Keratinocyte (primary cell): Measurements from ENCODE around the gene EXOSC9. TPM values are rescaled to one million over a fixed set of nuclear protein-coding genes. Genes with fewer than 3 reads are reported as not detected.

ENCODE experiments used
- DNase-seq: peaks from one replicate; pipeline ENCODE4 v3.0.0-alpha.2; 2011; ENCODE audit warnings: low read depth, missing footprints, low spot score
- FAIRE-seq: peaks from 2 replicates; lab custom pipeline; 2011; peaks lifted over from hg19 to GRCh38; lab: Jason Lieb, UNC
- H2AFZ ChIP-seq: 2 replicates; pipeline ENCODE4 v1.6.0; 2012; ENCODE audit warnings: low read length, control low read depth, inconsistent platforms; ENCODE audit not compliant: control insufficient read depth
- H3K27ac ChIP-seq: 2 replicates; pipeline ENCODE4 v1.5.1; 2011; ENCODE audit warnings: low read length; ENCODE audit not compliant: control insufficient read depth, insufficient read depth
- H3K27me3 ChIP-seq: 3 replicates; pipeline ENCODE4 v1.6.0; 2011; ENCODE audit warnings: low read length; ENCODE audit not compliant: control insufficient read depth, insufficient read depth; ENCODE audit errors: extremely low read depth
- H3K36me3 ChIP-seq, 2 experiments: 2 replicates in 1 of 2; 3 replicates in 1 of 2; pipeline ENCODE4 v1.5.1; 2011; ENCODE audit warnings: low read length in 2 of 2, mild to moderate bottlenecking in 1 of 2; ENCODE audit not compliant: control insufficient read depth in 2 of 2, insufficient read depth in 2 of 2; ENCODE audit errors: extremely low read depth in 1 of 2
- H3K4me1 ChIP-seq: 3 replicates; pipeline ENCODE4 v1.5.1; 2011; ENCODE audit warnings: low read length; ENCODE audit not compliant: control insufficient read depth, insufficient read depth; ENCODE audit errors: extremely low read depth
- H3K4me2 ChIP-seq: 3 replicates; pipeline ENCODE4 v1.6.0; 2011; ENCODE audit warnings: low read depth, low read length; ENCODE audit not compliant: control insufficient read depth, insufficient read depth; ENCODE audit errors: extremely low read depth
- H3K4me3 ChIP-seq, 3 experiments: fragments of 200-600 bp in 1 of 3; sonication (generic) in 1 of 3; 2 replicates in 2 of 3; 3 replicates in 1 of 3; pipeline ENCODE4 v1.5.1; 2011 to 2016; ENCODE audit warnings: low read length in 3 of 3, mild to moderate bottlenecking in 3 of 3, control low read depth in 2 of 3, inconsistent platforms in 1 of 3, low read depth in 1 of 3, mixed read lengths in 1 of 3, mixed run types in 1 of 3, moderate library complexity in 1 of 3; ENCODE audit not compliant: control insufficient read depth in 2 of 3, insufficient read depth in 2 of 3; ENCODE audit errors: extremely low read depth in 1 of 3
- H3K79me2 ChIP-seq: 2 replicates; pipeline ENCODE4 v1.6.0; 2012; ENCODE audit warnings: low read length; ENCODE audit not compliant: control insufficient read depth, insufficient read depth
- H3K9ac ChIP-seq: 3 replicates; pipeline ENCODE4 v1.6.0; 2011; ENCODE audit warnings: low read length; ENCODE audit not compliant: control insufficient read depth, insufficient read depth; ENCODE audit errors: extremely low read depth
- H3K9me1 ChIP-seq: 3 replicates; pipeline ENCODE4 v1.6.0; 2011; ENCODE audit warnings: low read length; ENCODE audit not compliant: control insufficient read depth, insufficient read depth; ENCODE audit errors: extremely low read depth
- H3K9me3 ChIP-seq: 2 replicates; pipeline ENCODE4 v1.5.1; 2012; ENCODE audit warnings: low read depth, low read length; ENCODE audit not compliant: control insufficient read depth
- H4K20me1 ChIP-seq: 3 replicates; pipeline ENCODE4 v1.6.0; 2011; ENCODE audit warnings: low read length; ENCODE audit not compliant: control insufficient read depth, insufficient read depth; ENCODE audit errors: extremely low read depth
- CTCF ChIP-seq, 3 experiments: IDR thresholded peaks in 1 of 3; conservative IDR thresholded peaks in 1 of 3; optimal IDR thresholded peaks in 1 of 3; 2 replicates in 2 of 3; 3 replicates in 1 of 3; pipeline versions ENCODE3 to v1.5.1; 2011; ENCODE audit warnings: low read length in 3 of 3, mild to moderate bottlenecking in 3 of 3, moderate library complexity in 2 of 3, control low read depth in 1 of 3, inconsistent platforms in 1 of 3; ENCODE audit not compliant: insufficient read depth in 2 of 3; ENCODE audit errors: extremely low read depth in 1 of 3
- EZH2 ChIP-seq: IDR thresholded peaks from one replicate; pipeline ENCODE4 v1.6.1; 2012; ENCODE audit warnings: inconsistent platforms, mild to moderate bottlenecking, low read length, moderate library complexity
- dilution Hi-C: fragments of 300-500 bp; cut with MboI; formaldehyde crosslinking; loops from one replicate; pipeline ENCODE4 v1.7.0; 2020; ENCODE audit warnings: low sequenced_read_pairs; ENCODE audit not compliant: extremely low pct_ligation_motif_present
- polyA plus RNA-seq, 5 experiments: library from polyadenylated mRNA; depleted of rRNA in 3 of 5; stranded (reverse) in 3 of 5; stranded (forward) in 1 of 5; unstranded in 1 of 5; fragments of >200 nt; gene quantifications; 1 replicate in 1 of 5; 2 replicates in 3 of 5; 3 replicates in 1 of 5; pipeline versions ENCODE4 v1.2.1 to v1.2.3, GENCODE V29; 2011 to 2012; ENCODE audit warnings: missing spikeins in 2 of 5, low read depth in 1 of 5, low replicate concordance in 1 of 5

The EXOSC9 gene
- polyA plus RNA-seq, 1 donor (not counting 4 experiments of a cell fraction or from before 2014, with no cell fraction given): 35.4 TPM

- Histone ChIP-seq H3K27ac (peak overlapping the region; percentile 80), H3K9ac (peak overlapping the region; percentile 64), H3K36me3 (peaks cover 5 to 9% of the 10 kb centered on the region in 2 experiments), H3K4me2 (peak overlapping the region; percentile 81), H3K79me2 (peaks cover 30% of the 10 kb centered on the region), H2AFZ (peak overlapping the region; percentile 96), H3K27me3 (no peaks in the 10 kb centered on the region), H3K9me1 (no peaks in the 10 kb centered on the region), H4K20me1 (no peaks in the 10 kb centered on the region), H3K4me3 (peak overlapping the region; percentile 63 to 91 (median 74)), H3K4me1 (peaks cover 8% of the 10 kb centered on the region), H3K9me3 (no peaks in the 10 kb centered on the region)
- dilution Hi-C loops: no loop called here
- FAIRE-seq (peak; percentile 89), DNase-seq (no peak)
- TF ChIP-seq CTCF (optimal IDR thresholded peaks at IDR 0.05 in 1 of 3, IDR thresholded peaks at IDR 0.05 in 1 of 3, conservative IDR thresholded peaks at IDR 0.05 in 1 of 3; ENCODE audit: extremely low read depth in 1 of 3, insufficient read depth in 2 of 3, low read length in 3 of 3): no peak
- no peak for TF ChIP-seq EZH2
Observed at GRCh38 chr4:121824171-121824527, 23.0 kb downstream of the EXOSC9 start.

GRCh38 chr4:121824950-121825349 is 23.8 kb downstream of the EXOSC9 start:
- no peak overlapping the region for H3K9ac ChIP-seq
- dilution Hi-C loops: no loop called here
- TF ChIP-seq EZH2 (no peak), CTCF (optimal IDR thresholded peaks at IDR 0.05 in 1 of 3, IDR thresholded peaks at IDR 0.05 in 1 of 3, conservative IDR thresholded peaks at IDR 0.05 in 1 of 3; ENCODE audit: extremely low read depth in 1 of 3, insufficient read depth in 2 of 3, low read length in 3 of 3) (no peak)
- H3K4me3 ChIP-seq: no peak overlapping the region
- H4K20me1 ChIP-seq: no peaks in the 10 kb centered on the region
- peaks cover 30% of the 10 kb centered on the region for H3K79me2 ChIP-seq
- H3K9me1 ChIP-seq: no peaks in the 10 kb centered on the region
- no peaks in the 10 kb centered on the region for H3K27me3 ChIP-seq
- H2AFZ ChIP-seq: no peak overlapping the region
- no peak for DNase-seq
- H3K4me2 ChIP-seq: no peak overlapping the region
- H3K9me3 ChIP-seq: no peaks in the 10 kb centered on the region
- H3K4me1 ChIP-seq: peaks cover 8% of the 10 kb centered on the region
- peaks cover 2 to 10% of the 10 kb centered on the region in 2 experiments for H3K36me3 ChIP-seq
- H3K27ac ChIP-seq: no peak overlapping the region
- no peak for FAIRE-seq
